A549 (cell line): ENCODE results near the gene FREM1. TPM values are rescaled to one million over a fixed set of nuclear protein-coding genes. Genes with fewer than 3 reads are reported as not detected.
A peak's percentile ranks its signal among the peaks of the same experiment; 100 is the strongest.

Source experiments
- ATAC-seq, 2 experiments: fragments of 200-7000 bp in 1 of 2; fragments of >200 bp in 1 of 2; cut with Nextera tagmentation in 1 of 2; cut with Tn5 transposase in 1 of 2; 3 replicates each; pipeline versions ENCODE4 v1.8.0 to v1.9.1; 2018 to 2020; ENCODE audit warnings: mild to moderate bottlenecking in 1 of 2, moderate library complexity in 1 of 2
- CTCF ChIA-PET: fragments of 300-600 bp; sonication (Branson Sonifier 250); formaldehyde crosslinking; extraction: SDS; loops from one replicate; lab custom pipeline; 2021; ENCODE audit warnings: antibody characterized with exemption, inconsistent platforms; lab: Yijun Ruan, JAX
- POLR2A ChIA-PET: fragments of 350-600 bp; formaldehyde crosslinking; extraction: SDS; loops from one replicate; lab custom pipeline; 2021; ENCODE audit warnings: antibody characterized with exemption, inconsistent platforms; lab: Yijun Ruan, JAX
- DNase-seq, 2 experiments: peaks; one replicate each; pipeline versions ENCODE4 v3.0.0 to v3.0.0-alpha.2; 2011 to 2016; ENCODE audit warnings: low read depth in 1 of 2, low spot score in 1 of 2
- FAIRE-seq: peaks from 2 replicates; lab custom pipeline; 2011; peaks lifted over from hg19 to GRCh38; lab: Jason Lieb, UNC
- H3K27ac ChIP-seq, 2 experiments: fragments of >200 bp; sonication (Bioruptor Twin); formaldehyde crosslinking; 3 replicates each; pipeline ENCODE4 v1.5.1; 2016 to 2017
- H3K4me1 ChIP-seq: fragments of >200 bp; sonication (Bioruptor Twin); formaldehyde crosslinking; 3 replicates; pipeline ENCODE4 v1.6.1; 2016
- H3K4me2 ChIP-seq: fragments of >200 bp; sonication (Bioruptor Twin); formaldehyde crosslinking; 3 replicates; pipeline ENCODE4 v1.6.1; 2016
- H3K4me3 ChIP-seq: fragments of >200 bp; sonication (Bioruptor Twin); formaldehyde crosslinking; 3 replicates; pipeline ENCODE4 v1.5.1; 2016
- H3K9me3 ChIP-seq: fragments of >200 bp; sonication (Bioruptor Twin); formaldehyde crosslinking; 3 replicates; pipeline ENCODE4 v1.6.1; 2016
- BHLHE40 ChIP-seq: IDR thresholded peaks from 2 replicates; pipeline ENCODE4 v1.6.1; 2012; ENCODE audit warnings: low read depth, low read length, inconsistent platforms
- CBX2 ChIP-seq: fragments of 200-600 bp; sonication (generic); IDR thresholded peaks from 2 replicates; pipeline ENCODE4 v1.6.1; 2016; ENCODE audit warnings: low read depth, mild to moderate bottlenecking, borderline replicate concordance
- CHD4 ChIP-seq: fragments of 200-600 bp; sonication (generic); IDR thresholded peaks from 2 replicates; pipeline ENCODE4 v1.6.1; 2016; ENCODE audit warnings: antibody characterized with exemption, mild to moderate bottlenecking, borderline replicate concordance
- CTCF ChIP-seq: fragments of >200 bp; sonication (Bioruptor Twin); formaldehyde crosslinking; IDR thresholded peaks from 3 replicates; pipeline ENCODE4 v1.5.1; 2016
- EHMT2 ChIP-seq: fragments of 200-600 bp; sonication (generic); IDR thresholded peaks from 2 replicates; pipeline ENCODE4 v1.6.1; 2016; ENCODE audit warnings: antibody characterized with exemption, low read depth, mild to moderate bottlenecking, moderate library complexity
- FOSB ChIP-seq: fragments of 250-450 bp; sonication (Bioruptor Pico); IDR thresholded peaks from 2 replicates; pipeline ENCODE4 v1.5.0; 2020; ENCODE audit warnings: mild to moderate bottlenecking, moderate library complexity
- GATA3 ChIP-seq: IDR thresholded peaks from 2 replicates; pipeline ENCODE4 v1.6.1; 2012; ENCODE audit warnings: borderline replicate concordance
- HEYL ChIP-seq: fragments of 250-450 bp; sonication (Bioruptor Pico); IDR thresholded peaks from 2 replicates; pipeline ENCODE4 v1.8.0; 2021; ENCODE audit warnings: mild to moderate bottlenecking, moderate library complexity
- JUN ChIP-seq, 2 experiments: fragments of >200 bp; sonication (Bioruptor Twin); formaldehyde crosslinking; IDR thresholded peaks; 2 replicates in 1 of 2; 3 replicates in 1 of 2; pipeline ENCODE4 v1.6.1; 2016 to 2017
- MAFK ChIP-seq: fragments of 450-650 bp; IDR thresholded peaks from 2 replicates; pipeline ENCODE4 v1.6.1; 2014; ENCODE audit not compliant: partially characterized antibody
- NFE2L2 ChIP-seq: fragments of 150-350 bp; conservative IDR thresholded peaks from 2 replicates; pipeline ENCODE4 v1.6.1; 2014; ENCODE audit warnings: low read length
- PHF8 ChIP-seq: fragments of 200-600 bp; sonication (generic); IDR thresholded peaks from 2 replicates; pipeline ENCODE4 v1.6.1; 2016; ENCODE audit warnings: low read depth, mild to moderate bottlenecking, antibody characterized with exemption, moderate library complexity, borderline replicate concordance
- POLR2A ChIP-seq: IDR thresholded peaks from 2 replicates; pipeline ENCODE4 v1.6.1; 2012; ENCODE audit warnings: mild to moderate bottlenecking, low read length
- RNF2 ChIP-seq: fragments of 200-600 bp; sonication (generic); IDR thresholded peaks from 2 replicates; pipeline ENCODE4 v1.6.1; 2016; ENCODE audit warnings: low read depth, mild to moderate bottlenecking, antibody characterized with exemption, moderate library complexity, borderline replicate concordance
- WGBS: methylation state at CpG from one replicate; pipeline ENCODE4 v1.1.6; 2017; ENCODE audit errors: missing lambda C conversion rate; 5-methylcytosine and 5-hydroxymethylcytosine counted together
- polyA plus RNA-seq, 4 experiments: library from polyadenylated mRNA; depleted of rRNA in 3 of 4; stranded (reverse); fragments of >200 nt; fragmentation: RNase III in 1 of 4; extraction: RNeasy Plus Mini Kit Qiagen cat#74134 plus additional on column Dnase treatment in 1 of 4; gene quantifications; 2 replicates in 3 of 4; 3 replicates in 1 of 4; pipeline ENCODE4 v1.2.3, GENCODE V29; 2011 to 2017
- TF ChIP-seq, protein P1 (sequence below): IDR thresholded peaks from 2 replicates; pipeline ENCODE4 v1.6.1; 2012; ENCODE audit warnings: low read depth, borderline replicate concordance
- TF ChIP-seq, protein P2 (sequence below): IDR thresholded peaks from 2 replicates; pipeline ENCODE4 v1.6.1; 2012
- TF ChIP-seq, protein P3 (sequence below): fragments of >200 bp; sonication (Bioruptor Twin); formaldehyde crosslinking; IDR thresholded peaks from 3 replicates; pipeline ENCODE4 v1.6.1; 2016

The FREM1 gene
- polyA plus RNA-seq, 2 of the 4 experiments (the other 2 are of a cell fraction) = not detected

- no peak for ATAC-seq
These were observed 208.0 kb downstream of the FREM1 start for GRCh38 chr9:14702200-14702720.

DNA sequence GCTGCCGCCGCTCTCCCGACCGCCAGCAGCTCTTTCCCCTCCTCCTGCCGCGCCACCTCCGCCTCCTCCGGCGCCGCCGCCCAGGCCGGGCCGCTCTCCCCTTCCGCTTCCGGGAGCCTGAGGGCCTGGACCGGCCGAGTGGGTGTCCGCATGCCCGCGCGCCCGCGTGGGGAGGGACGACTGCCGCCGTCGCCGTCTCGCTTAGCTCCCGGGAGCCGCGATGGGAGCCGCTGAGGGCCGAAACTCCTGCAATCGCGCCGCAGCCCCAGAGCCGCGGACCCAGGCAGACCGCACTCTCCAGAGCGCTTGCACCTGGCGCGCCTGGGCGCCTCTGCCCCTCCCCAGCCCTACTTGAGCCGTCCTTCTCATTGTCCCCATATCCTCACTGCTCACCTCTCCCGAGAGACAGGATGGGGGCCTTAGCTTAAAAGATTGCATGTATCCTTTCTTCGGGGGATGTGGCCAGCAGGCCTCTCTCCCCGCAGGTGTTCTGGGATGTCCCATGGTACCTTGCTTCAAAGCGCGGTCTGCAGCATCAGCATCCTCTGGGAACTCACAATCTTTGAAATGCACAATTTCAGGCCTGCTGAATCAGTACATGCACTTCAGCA is 216.9 kb downstream of the FREM1 start, which contains the start of gene ZDHHC21:
ZDHHC21 (minus strand) TSS at position 182 of the 611 bp plus-strand sequence. CDS start 19,092 bp downstream, outside the sequence.
- peak within 1 kb of the TSS; percentile 66 for H3K4me2 ChIP-seq
- ATAC-seq (peak; percentile 96 to 97), FAIRE-seq (no peak), DNase-seq (peak; percentile 28 to 55)
- 11% methylated on average over 28 of the region's 50 CpGs for WGBS
- peak within 1 kb of the TSS; percentile 85 to 90 for H3K27ac ChIP-seq
- H3K4me3 ChIP-seq = peak within 1 kb of the TSS; percentile 80
- no peaks in the 10 kb centered on the region for H3K9me3 ChIP-seq
- peaks cover 14% of the 10 kb centered on the region; the same call in 1 of the 3 replicates for H3K4me1 ChIP-seq
- CTCF ChIA-PET = interaction anchor here (1.0 kb wide), 1 partner anchor 21 kb away, joined by 6 read pairs; no protein-coding TSS in a partner anchor
- TF ChIP-seq POLR2A = peak; percentile 59
- TF ChIP-seq JUN (IDR thresholded peaks at IDR 0.05) = peak in 1 of 2 experiments; percentile 51; a peak in 3 of 5 replicates
- peak; percentile 78 for TF ChIP-seq PHF8
- no peak for TF ChIP-seq FOSB (CRISPR knock-in tag)
- TF ChIP-seq, protein P1, sequence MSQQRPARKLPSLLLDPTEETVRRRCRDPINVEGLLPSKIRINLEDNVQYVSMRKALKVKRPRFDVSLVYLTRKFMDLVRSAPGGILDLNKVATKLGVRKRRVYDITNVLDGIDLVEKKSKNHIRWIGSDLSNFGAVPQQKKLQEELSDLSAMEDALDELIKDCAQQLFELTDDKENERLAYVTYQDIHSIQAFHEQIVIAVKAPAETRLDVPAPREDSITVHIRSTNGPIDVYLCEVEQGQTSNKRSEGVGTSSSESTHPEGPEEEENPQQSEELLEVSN = peak; percentile 82
- TF ChIP-seq GATA3 = no peak
- TF ChIP-seq, protein P2, sequence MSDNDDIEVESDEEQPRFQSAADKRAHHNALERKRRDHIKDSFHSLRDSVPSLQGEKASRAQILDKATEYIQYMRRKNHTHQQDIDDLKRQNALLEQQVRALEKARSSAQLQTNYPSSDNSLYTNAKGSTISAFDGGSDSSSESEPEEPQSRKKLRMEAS = peak; percentile 78
- TF ChIP-seq BHLHE40 = no peak
- no peak for TF ChIP-seq CTCF
- no peak for TF ChIP-seq RNF2
- TF ChIP-seq, protein P3, sequence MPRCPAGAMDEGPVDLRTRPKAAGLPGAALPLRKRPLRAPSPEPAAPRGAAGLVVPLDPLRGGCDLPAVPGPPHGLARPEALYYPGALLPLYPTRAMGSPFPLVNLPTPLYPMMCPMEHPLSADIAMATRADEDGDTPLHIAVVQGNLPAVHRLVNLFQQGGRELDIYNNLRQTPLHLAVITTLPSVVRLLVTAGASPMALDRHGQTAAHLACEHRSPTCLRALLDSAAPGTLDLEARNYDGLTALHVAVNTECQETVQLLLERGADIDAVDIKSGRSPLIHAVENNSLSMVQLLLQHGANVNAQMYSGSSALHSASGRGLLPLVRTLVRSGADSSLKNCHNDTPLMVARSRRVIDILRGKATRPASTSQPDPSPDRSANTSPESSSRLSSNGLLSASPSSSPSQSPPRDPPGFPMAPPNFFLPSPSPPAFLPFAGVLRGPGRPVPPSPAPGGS = peak; percentile 62; the same call in 1 of the 3 replicates
- POLR2A ChIA-PET = no interaction called here

More at GRCh38 chr9:14702200-14702720, 208.0 kb downstream of the FREM1 start:
- POLR2A ChIA-PET = no interaction called here
- DNase-seq (no peak), FAIRE-seq (no peak)
- Histone ChIP-seq H3K27ac (no peak overlapping the region), H3K4me2 (no peak overlapping the region), H3K4me3 (no peak overlapping the region), H3K4me1 (no peaks in the 10 kb centered on the region), H3K9me3 (peaks cover 17% of the 10 kb centered on the region)
- TF ChIP-seq CHD4 = no peak
- no peak for TF ChIP-seq EHMT2
- TF ChIP-seq FOSB (CRISPR knock-in tag) = no peak
- no peak for TF ChIP-seq NFE2L2
- 7% methylated on average over 4 of the region's 4 CpGs for WGBS
- CTCF ChIA-PET = no interaction called here

- Histone ChIP-seq H3K4me2 (peak overlapping the region; percentile 66), H3K4me3 (peak overlapping the region; percentile 80), H3K4me1 (peaks cover 14% of the 10 kb centered on the region; the same call in 1 of the 3 replicates), H3K27ac (peak overlapping the region; percentile 85 to 90), H3K9me3 (no peaks in the 10 kb centered on the region)
- no peak for TF ChIP-seq CBX2
- TF ChIP-seq MAFK = no peak
- TF ChIP-seq HEYL (CRISPR knock-in tag) = no peak
- CTCF ChIA-PET = interaction anchor here (1.0 kb wide), 1 partner anchor 22 kb away, joined by 6 read pairs; no protein-coding TSS in a partner anchor
- ATAC-seq (peak; percentile 13 to 68; a peak in 5 of 6 replicates), FAIRE-seq (no peak), DNase-seq (peak; percentile 5 to 10)
- WGBS = 8% methylated on average over 21 of the region's 35 CpGs
- POLR2A ChIA-PET = no interaction called here
These were observed 217.6 kb downstream of the FREM1 start for GRCh38 chr9:14692470-14693250.
